ENCODE results near the gene FITM1. TPM values are rescaled to one million over a fixed set of nuclear protein-coding genes. Genes with fewer than 3 reads are reported as not detected.

FITM1 gene
- total RNA-seq, 4 donors from 2014 or later = 0.78 to 1.3 TPM; not detected in 2

DNA sequence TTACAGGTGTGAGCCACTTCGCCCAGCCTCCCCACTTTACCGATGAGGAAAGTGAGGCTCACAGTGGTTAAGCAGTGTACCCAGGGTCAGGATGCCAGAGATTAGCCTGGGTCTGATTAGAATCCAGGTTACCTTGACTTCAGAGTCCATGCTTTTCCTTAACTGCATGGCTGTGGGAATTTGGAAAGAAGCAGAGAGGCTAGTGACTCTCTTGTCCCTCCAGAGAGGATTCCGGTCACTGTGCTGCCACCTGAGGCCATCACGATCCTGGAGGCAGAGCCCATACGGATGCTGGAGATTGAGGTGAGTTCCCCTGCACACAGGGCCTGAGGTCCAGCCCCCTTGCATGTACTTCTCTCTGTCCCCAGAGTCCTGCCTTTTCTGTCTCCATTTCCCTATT, 46.1 kb downstream of the FITM1 start:
- no peak for TF ChIP-seq EP300 (IDR thresholded peaks at IDR 0.05)
- TF ChIP-seq, protein P1, sequence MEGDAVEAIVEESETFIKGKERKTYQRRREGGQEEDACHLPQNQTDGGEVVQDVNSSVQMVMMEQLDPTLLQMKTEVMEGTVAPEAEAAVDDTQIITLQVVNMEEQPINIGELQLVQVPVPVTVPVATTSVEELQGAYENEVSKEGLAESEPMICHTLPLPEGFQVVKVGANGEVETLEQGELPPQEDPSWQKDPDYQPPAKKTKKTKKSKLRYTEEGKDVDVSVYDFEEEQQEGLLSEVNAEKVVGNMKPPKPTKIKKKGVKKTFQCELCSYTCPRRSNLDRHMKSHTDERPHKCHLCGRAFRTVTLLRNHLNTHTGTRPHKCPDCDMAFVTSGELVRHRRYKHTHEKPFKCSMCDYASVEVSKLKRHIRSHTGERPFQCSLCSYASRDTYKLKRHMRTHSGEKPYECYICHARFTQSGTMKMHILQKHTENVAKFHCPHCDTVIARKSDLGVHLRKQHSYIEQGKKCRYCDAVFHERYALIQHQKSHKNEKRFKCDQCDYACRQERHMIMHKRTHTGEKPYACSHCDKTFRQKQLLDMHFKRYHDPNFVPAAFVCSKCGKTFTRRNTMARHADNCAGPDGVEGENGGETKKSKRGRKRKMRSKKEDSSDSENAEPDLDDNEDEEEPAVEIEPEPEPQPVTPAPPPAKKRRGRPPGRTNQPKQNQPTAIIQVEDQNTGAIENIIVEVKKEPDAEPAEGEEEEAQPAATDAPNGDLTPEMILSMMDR (IDR thresholded peaks at IDR 0.05) = no peak
- no peak for TF ChIP-seq POLR2A (IDR thresholded peaks at IDR 0.05)
- no peak overlapping the region for H3K4me3 ChIP-seq
- WGBS, 2 donors = 94 to 95% methylated on average over 5 of the region's 5 CpGs

DNA sequence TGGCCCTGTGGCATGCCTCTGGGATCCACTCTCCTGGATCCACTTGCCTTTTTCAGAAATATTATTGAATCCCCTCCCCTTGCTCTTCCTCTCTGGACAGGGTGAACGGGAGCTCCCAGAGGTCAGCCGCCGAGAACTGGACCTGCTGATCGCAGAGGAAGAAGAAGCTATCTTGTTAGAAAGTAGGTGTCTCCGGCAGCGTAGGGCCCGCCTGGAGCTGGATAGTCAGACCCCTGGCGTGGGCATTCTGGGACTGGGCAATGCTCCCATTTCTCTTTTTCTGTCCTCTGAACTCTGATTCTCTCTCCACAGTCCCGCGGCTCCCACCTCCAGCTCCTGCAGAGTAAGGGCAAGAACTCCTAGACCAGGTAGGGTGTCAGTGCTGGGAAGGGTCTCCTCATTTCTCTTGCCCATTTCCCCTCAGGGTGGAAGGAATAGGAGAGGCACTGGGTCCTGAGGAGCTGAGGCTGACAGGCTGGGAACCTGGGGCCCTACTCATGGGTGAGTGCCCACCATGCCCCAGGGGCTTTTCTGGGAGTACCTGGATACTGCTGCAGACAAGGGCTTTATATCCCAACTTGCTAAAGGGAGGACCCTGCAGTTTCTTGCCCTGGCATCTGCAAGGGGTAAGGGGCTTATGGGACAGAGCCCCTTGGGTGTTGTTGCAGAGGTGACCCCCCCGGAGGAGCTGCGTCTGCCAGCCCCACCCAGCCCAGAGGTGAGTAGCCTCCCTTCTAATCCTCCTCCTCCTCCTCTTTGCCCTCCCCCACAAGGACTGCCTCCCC, 46.8 kb downstream of the FITM1 start:
- 85 to 86% methylated on average over 12 of the region's 12 CpGs for WGBS, 2 donors
- Histone ChIP-seq H3K4me1 (peaks cover 0 to 18% (median 6%) of the 10 kb centered on the region in 4 donors), H3K27me3 (no peaks in the 10 kb centered on the region), H3K27ac (peak overlapping the region in 2 of 4 donors; percentile 72 to 92), H3K4me3 (no peak overlapping the region), H3K36me3 (peaks cover 0 to 92% (median 0%) of the 10 kb centered on the region in 3 donors), H3K9me3 (no peaks in the 10 kb centered on the region)
- DNase-seq (ENCODE audit: low spot score in 2 of 2) = no peak
- TF ChIP-seq POLR2A (IDR thresholded peaks at IDR 0.05) = no peak
- TF ChIP-seq, protein P1 (IDR thresholded peaks at IDR 0.05) = no peak

More for the DNA sequence above, 46.1 kb downstream of the FITM1 start:
- no peaks in the 10 kb centered on the region for H3K9me3 ChIP-seq
- H3K4me1 ChIP-seq = peaks cover 0 to 24% (median 6%) of the 10 kb centered on the region in 4 donors
- H3K27ac ChIP-seq = peak overlapping the region in 1 of 4 donors; percentile 72
- peaks cover 0 to 86% (median 0%) of the 10 kb centered on the region in 3 donors for H3K36me3 ChIP-seq
- DNase-seq (ENCODE audit: low spot score in 2 of 2) = no peak
- no peaks in the 10 kb centered on the region for H3K27me3 ChIP-seq

DNA sequence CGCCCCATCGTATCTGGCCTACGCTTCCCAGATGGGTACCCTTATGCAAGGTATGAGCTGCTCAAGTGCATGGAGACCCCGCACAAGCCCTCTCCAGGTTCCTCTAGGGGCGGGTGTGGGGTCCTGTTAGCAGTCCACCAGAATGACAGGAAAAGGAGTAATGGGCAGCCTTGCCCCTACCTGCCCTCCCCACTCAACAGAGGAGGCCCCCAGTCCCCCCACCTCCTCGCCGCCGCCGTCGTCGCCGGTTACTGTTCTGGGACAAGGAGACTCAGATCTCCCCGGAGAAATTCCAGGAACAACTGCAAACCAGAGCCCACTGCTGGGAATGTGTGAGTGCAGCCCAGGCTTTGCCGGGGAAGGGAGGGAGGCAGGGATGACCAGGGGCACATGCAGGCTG, 47.4 kb downstream of the FITM1 start:
- Histone ChIP-seq H3K9me3 (no peaks in the 10 kb centered on the region), H3K4me3 (no peak overlapping the region), H3K4me1 (peaks cover 0 to 16% (median 4%) of the 10 kb centered on the region in 4 donors), H3K27ac (peak overlapping the region in 2 of 4 donors; percentile 89 to 92), H3K27me3 (no peaks in the 10 kb centered on the region), H3K36me3 (peaks cover 0 to 99% (median 0%) of the 10 kb centered on the region in 3 donors)
- WGBS, 2 donors = 92% methylated on average over 14 of the region's 14 CpGs
- TF ChIP-seq, protein P1 (IDR thresholded peaks at IDR 0.05) = no peak
- no peak for TF ChIP-seq EP300 (IDR thresholded peaks at IDR 0.05)
- no peak for TF ChIP-seq POLR2A (IDR thresholded peaks at IDR 0.05)
- DNase-seq (ENCODE audit: low spot score in 2 of 2) = no peak

DNA sequence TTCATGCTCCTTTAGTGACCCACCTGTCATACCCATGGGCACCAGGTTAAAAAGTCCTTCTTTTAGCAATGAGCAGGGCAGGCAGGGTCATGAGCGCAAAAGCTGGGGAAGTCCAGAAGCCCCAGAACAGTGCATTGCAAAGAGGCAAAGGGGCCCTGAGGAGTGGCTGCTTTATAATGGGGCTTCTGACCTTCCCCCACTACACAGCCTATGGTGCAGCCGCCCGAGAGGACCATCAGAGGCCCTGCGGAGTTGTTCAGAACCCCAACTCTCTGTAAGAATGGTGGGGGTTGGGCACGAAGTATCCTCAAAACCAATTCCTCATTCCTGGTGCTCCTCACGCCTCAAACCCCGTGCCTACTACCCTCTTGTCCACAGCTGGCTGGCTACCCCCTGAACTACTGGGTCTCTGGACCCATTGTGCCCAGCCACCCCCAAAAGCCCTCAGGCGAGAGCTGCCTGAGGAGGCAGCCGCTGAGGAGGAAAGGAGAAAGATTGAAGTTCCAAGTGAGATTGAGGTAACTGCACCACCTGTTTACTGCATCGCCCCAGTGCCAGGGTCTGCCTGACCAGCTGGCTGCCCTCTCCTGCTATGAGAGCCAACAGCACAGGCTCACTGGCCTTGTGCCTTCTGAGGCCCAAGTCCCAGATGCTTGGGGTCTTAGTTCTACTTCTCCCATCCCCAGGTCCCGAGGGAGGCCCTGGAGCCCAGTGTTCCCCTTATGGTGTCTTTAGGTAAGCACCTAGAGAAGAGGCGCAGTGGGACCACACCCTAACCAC, 48.1 kb downstream of the FITM1 start:
- Histone ChIP-seq H3K36me3 (peaks cover 0 to 100% (median 0%) of the 10 kb centered on the region in 3 donors), H3K27ac (peak overlapping the region in 3 of 4 donors; percentile 67 to 92 (median 89)), H3K27me3 (no peaks in the 10 kb centered on the region), H3K9me3 (no peaks in the 10 kb centered on the region), H3K4me3 (no peak overlapping the region), H3K4me1 (peaks cover 0 to 16% (median 4%) of the 10 kb centered on the region in 4 donors)
- WGBS, 2 donors = 86 to 90% methylated on average over 11 to 12 of the region's 12 CpGs
- TF ChIP-seq EP300 (IDR thresholded peaks at IDR 0.05) = no peak
- TF ChIP-seq POLR2A (IDR thresholded peaks at IDR 0.05) = no peak
- TF ChIP-seq, protein P1 (IDR thresholded peaks at IDR 0.05) = no peak
- no peak for DNase-seq (ENCODE audit: low spot score in 2 of 2)
